GM19351 (cell line): ENCODE results near the gene LDAF1.
"Not testable (repeated sequence)": the region's sequence is repeated elsewhere in the genome, so short reads cannot be mapped to it uniquely, and the experiment has no call there.

Experiments used
- ATAC-seq: cut with Tn5 transposase; IDR thresholded peaks from one replicate; pipeline ENCODE4 v1.9.1; 2021; ENCODE audit warnings: mild to moderate bottlenecking, moderate library complexity; ENCODE audit not compliant: unreplicated experiment

The LDAF1 gene

GRCh38 chr16:21161211-21161610 lies 2.7 kb downstream of the LDAF1 start:
- no peak for ATAC-seq

GRCh38 chr16:21162661-21163151 lies 4.2 kb downstream of the LDAF1 start:
- no peak for ATAC-seq

GRCh38 chr16:21163576-21163975 lies 5.1 kb downstream of the LDAF1 start:
- no peak for ATAC-seq

DNA sequence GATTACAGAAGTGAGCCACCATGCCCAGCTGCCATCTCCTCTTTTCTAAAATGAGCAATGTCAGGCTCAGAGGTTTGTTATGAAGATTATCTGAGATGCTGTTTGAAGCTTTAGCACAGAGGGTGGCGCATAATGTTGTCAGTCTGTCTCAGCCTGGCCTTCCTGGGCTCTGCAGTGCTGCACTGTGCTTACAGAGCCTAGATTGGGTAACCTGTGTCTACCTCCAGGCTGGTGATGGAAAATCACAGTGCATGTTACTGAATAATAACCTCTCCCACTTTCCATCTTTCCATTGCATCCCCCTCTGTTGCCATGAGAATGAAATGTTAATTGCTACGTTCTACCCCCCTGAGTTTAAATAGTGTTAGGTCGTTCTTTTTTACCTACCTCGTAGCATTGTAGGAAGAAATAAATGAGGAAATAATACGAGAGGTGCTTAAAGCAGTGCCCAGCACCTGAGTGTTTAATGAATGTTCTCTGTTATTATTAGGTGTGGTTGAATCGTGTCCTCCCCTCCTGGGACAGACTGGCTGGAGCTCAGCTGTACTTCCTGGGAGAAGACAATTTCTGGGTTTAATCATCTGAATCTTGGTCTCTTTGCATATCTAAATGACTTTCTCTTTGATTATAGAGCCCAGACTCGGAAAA lies 6.2 kb downstream of the LDAF1 start:
- ATAC-seq, result no peak

GRCh38 chr16:21166561-21166961 lies 8.1 kb downstream of the LDAF1 start:
- ATAC-seq, result no peak

GRCh38 chr16:21167360-21167759 lies 8.9 kb downstream of the LDAF1 start:
- no peak for ATAC-seq

DNA sequence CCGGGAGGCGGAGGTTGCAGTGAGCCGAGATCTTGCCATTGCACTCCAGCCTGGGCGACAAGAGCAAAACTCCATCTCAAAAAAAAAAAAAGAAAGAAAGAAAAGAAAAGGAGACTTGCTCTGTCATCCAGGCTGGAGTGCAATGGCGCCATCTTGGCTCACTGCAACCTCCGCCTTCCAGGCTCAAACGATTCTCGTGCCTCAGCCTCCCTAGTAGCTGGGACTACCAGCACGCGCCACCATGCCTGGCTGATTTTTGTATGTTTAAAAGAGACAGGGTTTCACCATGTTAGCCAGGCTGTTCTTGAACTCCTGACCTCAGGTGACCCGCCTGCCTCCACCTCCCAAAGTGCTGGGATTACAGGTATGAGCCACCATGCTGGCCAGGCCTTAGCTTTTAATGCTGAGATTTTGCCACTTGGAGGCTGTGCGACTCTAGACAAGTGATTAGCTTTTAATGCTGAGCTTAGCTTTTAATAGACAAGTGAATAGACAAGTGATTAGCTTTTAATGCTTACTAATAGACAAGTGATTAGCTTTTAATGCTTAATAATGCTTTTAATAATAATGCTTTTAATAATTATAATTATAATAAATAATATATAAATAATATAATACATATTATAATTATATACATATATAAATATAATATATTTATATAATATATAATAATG lies 9.6 kb downstream of the LDAF1 start:
- no peak for ATAC-seq

- no peak for ATAC-seq
These were observed 10.9 kb downstream of the LDAF1 start for GRCh38 chr16:21169249-21169981.

GRCh38 chr16:21170116-21170515 lies 11.6 kb downstream of the LDAF1 start:
- not testable (repeated sequence) for ATAC-seq

DNA sequence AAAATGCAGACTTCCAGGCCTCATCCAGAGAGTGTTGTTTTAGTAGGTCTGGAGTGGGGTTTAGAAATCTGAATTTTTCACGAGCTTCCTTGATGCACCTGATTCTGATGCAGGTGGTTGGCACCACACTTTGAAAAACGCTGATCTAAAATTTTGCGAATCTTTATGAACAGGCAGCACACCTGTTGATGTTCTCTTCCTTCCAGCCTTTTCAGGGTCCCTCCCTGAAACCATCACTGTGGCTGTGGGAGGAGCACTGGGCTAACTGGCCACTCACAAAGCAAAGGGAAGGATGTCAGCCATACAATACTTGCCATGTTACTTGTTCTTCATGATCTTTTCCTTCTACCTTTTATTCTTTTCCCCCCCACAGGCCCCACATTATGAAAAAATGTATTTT lies 14.2 kb downstream of the LDAF1 start:
- no peak for ATAC-seq

- no peak for ATAC-seq
These were observed 16.9 kb downstream of the LDAF1 start for GRCh38 chr16:21175397-21175796.

GRCh38 chr16:21179126-21179982 lies 20.9 kb downstream of the LDAF1 start:
- ATAC-seq, result no peak

GRCh38 chr16:21179983-21180365 lies 21.5 kb downstream of the LDAF1 start:
- ATAC-seq, result no peak

- ATAC-seq, result no peak
These were observed 25.5 kb downstream of the LDAF1 start for GRCh38 chr16:21183995-21184394.

GRCh38 chr16:21184834-21185233 lies 26.4 kb downstream of the LDAF1 start:
- ATAC-seq, result no peak

DNA sequence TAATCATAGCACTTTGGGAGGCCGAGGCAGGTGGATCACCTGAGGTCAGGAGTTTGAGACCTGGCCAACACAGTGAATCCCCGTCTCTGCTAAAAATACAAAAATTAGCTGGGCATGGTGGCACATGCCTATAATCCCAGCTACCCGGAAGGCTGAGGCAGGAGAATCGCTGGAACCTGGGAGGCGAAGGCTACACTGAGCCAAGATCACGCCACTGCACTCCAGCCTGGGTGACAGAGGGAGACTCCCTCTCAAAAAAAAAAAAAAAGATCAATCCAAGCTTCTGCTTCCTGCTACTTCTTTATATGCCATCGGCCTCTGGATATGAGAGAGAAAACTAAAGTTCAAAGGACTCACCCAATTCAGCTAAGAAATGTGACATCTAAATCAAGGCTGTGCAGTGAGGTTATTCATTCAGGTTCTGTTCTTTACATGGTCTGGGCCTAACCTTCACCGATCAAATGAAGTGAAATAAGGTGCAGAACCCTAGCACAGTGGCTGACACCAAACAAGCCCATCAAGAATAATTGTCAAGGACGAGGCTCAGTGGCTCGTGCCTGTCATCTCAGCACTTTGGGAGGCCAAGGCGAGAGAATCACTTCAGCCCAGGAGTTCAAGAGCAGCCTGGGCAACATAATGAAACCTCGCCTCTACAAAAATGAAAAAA lies 27.3 kb downstream of the LDAF1 start:
- no peak for ATAC-seq

DNA sequence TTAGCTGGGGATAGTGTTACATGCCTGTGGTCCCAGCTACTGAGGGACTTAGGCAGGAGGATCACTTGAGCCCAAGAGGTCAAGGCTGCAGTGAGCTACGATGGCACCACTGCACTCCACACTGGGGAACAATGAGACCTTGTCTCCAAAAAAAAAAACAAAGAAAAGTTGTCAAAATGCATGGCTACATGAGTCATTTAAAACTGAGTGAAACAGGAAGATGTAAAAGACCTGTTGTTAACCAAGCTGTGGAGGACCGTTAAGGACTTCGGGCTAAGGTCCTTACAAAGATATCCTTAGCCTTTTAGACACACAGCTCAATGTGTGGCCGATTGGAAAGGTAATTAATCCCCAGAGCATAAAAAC lies 27.8 kb downstream of the LDAF1 start:
- no peak for ATAC-seq

GRCh38 chr16:21189311-21189710 lies 30.8 kb downstream of the LDAF1 start:
- no peak for ATAC-seq

DNA sequence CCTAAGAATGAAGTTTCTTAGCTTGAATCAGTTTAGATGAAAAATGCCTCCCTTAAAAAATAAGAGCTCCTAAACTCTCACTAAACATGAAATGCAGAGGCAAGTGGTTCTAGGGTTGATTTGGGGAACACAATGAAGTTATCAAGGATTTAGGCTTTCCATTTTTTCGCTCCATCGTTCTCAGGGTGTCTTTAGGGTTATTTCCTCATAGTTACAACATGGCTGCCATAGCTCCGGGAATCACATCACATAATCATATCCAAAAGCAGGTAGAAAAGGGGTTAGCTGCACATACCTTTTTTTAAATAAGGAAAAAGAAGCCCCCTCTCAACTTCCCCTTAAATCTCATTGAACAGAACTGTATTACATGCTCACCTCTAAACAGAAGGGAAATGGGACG lies 31.5 kb downstream of the LDAF1 start:
- ATAC-seq, result no peak

GRCh38 chr16:21190599-21190998 lies 32.1 kb downstream of the LDAF1 start:
- ATAC-seq, result no peak

DNA sequence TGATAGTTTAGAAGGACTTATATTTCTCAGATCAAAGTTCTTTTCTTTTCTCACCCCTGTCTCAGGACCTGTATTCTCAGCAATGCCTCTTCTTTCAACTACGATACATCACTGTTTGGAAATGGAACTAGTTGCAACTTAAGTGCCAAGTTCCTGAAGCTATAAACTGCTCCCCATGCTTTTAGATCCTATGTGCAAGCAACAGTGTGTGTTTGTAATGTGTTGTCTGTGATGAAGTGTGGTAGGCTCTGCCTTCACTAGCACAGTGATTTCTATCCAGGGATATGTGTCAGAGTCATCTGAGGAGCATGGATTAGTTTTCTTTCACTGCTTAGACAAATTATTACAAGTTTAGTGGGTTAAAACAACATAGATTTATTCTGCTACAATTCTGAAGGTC lies 34.5 kb downstream of the LDAF1 start:
- no peak for ATAC-seq
